ENCODE data around the gene CDK5R1.
"Not testable (repeated sequence)": the region's sequence is repeated elsewhere in the genome, so short reads cannot be mapped to it uniquely, and the experiment has no call there.

Gene CDK5R1

GRCh38 chr17:32450379-32450778, 36.4 kb upstream of the CDK5R1 start:
- H3K36me3 ChIP-seq (ENCODE audit: control insufficient read depth, insufficient read depth, low read length): peaks cover 89% of the 10 kb centered on the region
- H3K4me3 ChIP-seq (ENCODE audit: low read depth, low read length); H3K27ac ChIP-seq (ENCODE audit: low read depth, low read length); H3K27me3 ChIP-seq (ENCODE audit: control insufficient read depth, insufficient read depth, low read length); H3K4me1 ChIP-seq (ENCODE audit: control insufficient read depth, insufficient read depth, low read length); H3K9ac ChIP-seq (ENCODE audit: low read length); H3K9me3 ChIP-seq (ENCODE audit: control insufficient read depth, insufficient read depth, low read depth, low read length): not testable (repeated sequence)

- peaks cover 92% of the 10 kb centered on the region for H3K36me3 ChIP-seq (ENCODE audit: control insufficient read depth, insufficient read depth, low read length)
- no peaks in the 10 kb centered on the region for H3K4me1 ChIP-seq (ENCODE audit: control insufficient read depth, insufficient read depth, low read length)
- H3K9me3 ChIP-seq (ENCODE audit: control insufficient read depth, insufficient read depth, low read depth, low read length): no peaks in the 10 kb centered on the region
- H3K27me3 ChIP-seq (ENCODE audit: control insufficient read depth, insufficient read depth, low read length): no peaks in the 10 kb centered on the region
- no peak overlapping the region for H3K4me3 ChIP-seq (ENCODE audit: low read depth, low read length)
- H3K27ac ChIP-seq (ENCODE audit: low read depth, low read length): no peak overlapping the region
- H3K9ac ChIP-seq (ENCODE audit: low read length): no peak overlapping the region
These were observed 34.9 kb upstream of the CDK5R1 start for GRCh38 chr17:32451879-32452278.

GRCh38 chr17:32452281-32452680, 34.5 kb upstream of the CDK5R1 start:
- Histone ChIP-seq H3K4me1 (ENCODE audit: control insufficient read depth, insufficient read depth, low read length) (no peaks in the 10 kb centered on the region), H3K9ac (ENCODE audit: low read length) (no peak overlapping the region), H3K9me3 (ENCODE audit: control insufficient read depth, insufficient read depth, low read depth, low read length) (no peaks in the 10 kb centered on the region), H3K27ac (ENCODE audit: low read depth, low read length) (no peak overlapping the region), H3K4me3 (ENCODE audit: low read depth, low read length) (no peak overlapping the region), H3K27me3 (ENCODE audit: control insufficient read depth, insufficient read depth, low read length) (no peaks in the 10 kb centered on the region), H3K36me3 (ENCODE audit: control insufficient read depth, insufficient read depth, low read length) (peaks cover 92% of the 10 kb centered on the region)

DNA sequence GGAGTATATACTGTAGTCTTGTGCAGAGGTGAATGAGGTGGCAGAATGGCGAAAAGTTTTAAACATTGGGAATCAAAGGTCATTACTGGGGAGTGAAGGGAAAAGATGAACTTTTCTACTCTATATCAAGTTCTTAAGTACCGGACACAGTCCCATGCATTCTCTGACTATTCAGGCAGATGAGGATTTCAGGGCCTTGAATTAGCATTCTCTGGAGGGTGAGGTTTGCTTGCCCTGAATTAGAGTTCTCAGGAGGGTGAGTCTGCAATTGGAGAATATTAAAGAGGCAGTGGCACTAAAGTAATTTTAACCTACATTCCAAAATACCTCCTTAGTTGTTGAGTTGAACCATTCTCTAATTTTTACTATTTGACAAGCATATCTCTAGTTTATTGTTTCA, 33.4 kb upstream of the CDK5R1 start:
- H3K4me1 ChIP-seq (ENCODE audit: control insufficient read depth, insufficient read depth, low read length): no peaks in the 10 kb centered on the region
- no peak overlapping the region for H3K4me3 ChIP-seq (ENCODE audit: low read depth, low read length)
- H3K36me3 ChIP-seq (ENCODE audit: control insufficient read depth, insufficient read depth, low read length): peaks cover 91% of the 10 kb centered on the region
- no peaks in the 10 kb centered on the region for H3K27me3 ChIP-seq (ENCODE audit: control insufficient read depth, insufficient read depth, low read length)
- H3K9ac ChIP-seq (ENCODE audit: low read length): no peak overlapping the region
- no peak overlapping the region for H3K27ac ChIP-seq (ENCODE audit: low read depth, low read length)
- no peaks in the 10 kb centered on the region for H3K9me3 ChIP-seq (ENCODE audit: control insufficient read depth, insufficient read depth, low read depth, low read length)

DNA sequence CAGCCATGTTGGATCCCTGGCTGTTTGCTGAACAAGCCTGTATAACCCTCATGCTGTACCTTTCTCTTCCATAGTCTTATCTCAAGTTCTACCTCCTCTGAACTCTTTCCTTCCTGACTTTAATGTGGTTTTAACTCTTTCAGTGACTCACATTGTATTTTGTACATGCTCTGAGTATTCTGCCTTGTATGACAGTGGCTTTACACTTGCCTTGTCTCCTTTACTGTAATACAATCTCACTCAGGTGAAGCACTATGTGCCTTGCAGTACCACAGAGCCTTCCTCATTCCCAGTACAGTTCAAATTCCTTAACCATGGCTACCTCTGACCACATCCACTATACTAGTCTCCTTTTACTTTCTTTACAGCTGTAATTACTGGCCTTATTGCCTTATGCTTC, 28.4 kb upstream of the CDK5R1 start:
- no peaks in the 10 kb centered on the region for H3K27me3 ChIP-seq (ENCODE audit: control insufficient read depth, insufficient read depth, low read length)
- H3K9ac ChIP-seq (ENCODE audit: low read length): no peak overlapping the region
- H3K9me3 ChIP-seq (ENCODE audit: control insufficient read depth, insufficient read depth, low read depth, low read length): no peaks in the 10 kb centered on the region
- H3K4me3 ChIP-seq (ENCODE audit: low read depth, low read length): no peak overlapping the region
- no peak overlapping the region for H3K27ac ChIP-seq (ENCODE audit: low read depth, low read length)
- H3K4me1 ChIP-seq (ENCODE audit: control insufficient read depth, insufficient read depth, low read length): no peaks in the 10 kb centered on the region
- peaks cover 82% of the 10 kb centered on the region for H3K36me3 ChIP-seq (ENCODE audit: control insufficient read depth, insufficient read depth, low read length)

DNA sequence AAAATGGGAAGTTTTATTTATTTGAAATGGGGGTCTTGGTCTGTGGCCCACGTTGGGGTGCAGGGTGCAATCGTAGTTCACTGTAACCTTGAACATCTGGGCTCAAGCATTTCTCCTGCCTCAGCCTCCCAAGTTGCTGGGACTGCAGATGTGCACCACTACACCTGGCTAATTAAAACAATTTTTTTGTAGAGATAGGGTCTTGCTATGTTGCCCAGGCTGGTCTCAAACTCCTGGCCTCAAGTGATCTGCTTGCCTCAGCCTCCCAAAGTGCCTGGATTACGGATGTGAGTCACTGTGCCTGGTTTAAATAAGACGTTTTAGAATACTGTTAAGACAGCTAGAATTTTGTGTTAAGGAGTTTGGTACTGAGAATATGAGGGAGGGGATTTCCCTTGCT, 26.7 kb upstream of the CDK5R1 start:
- Histone ChIP-seq H3K9me3 (ENCODE audit: control insufficient read depth, insufficient read depth, low read depth, low read length) (no peaks in the 10 kb centered on the region), H3K36me3 (ENCODE audit: control insufficient read depth, insufficient read depth, low read length) (peaks cover 80% of the 10 kb centered on the region), H3K9ac (ENCODE audit: low read length) (no peak overlapping the region), H3K27me3 (ENCODE audit: control insufficient read depth, insufficient read depth, low read length) (no peaks in the 10 kb centered on the region), H3K27ac (ENCODE audit: low read depth, low read length) (no peak overlapping the region), H3K4me3 (ENCODE audit: low read depth, low read length) (no peak overlapping the region), H3K4me1 (ENCODE audit: control insufficient read depth, insufficient read depth, low read length) (no peaks in the 10 kb centered on the region)

DNA sequence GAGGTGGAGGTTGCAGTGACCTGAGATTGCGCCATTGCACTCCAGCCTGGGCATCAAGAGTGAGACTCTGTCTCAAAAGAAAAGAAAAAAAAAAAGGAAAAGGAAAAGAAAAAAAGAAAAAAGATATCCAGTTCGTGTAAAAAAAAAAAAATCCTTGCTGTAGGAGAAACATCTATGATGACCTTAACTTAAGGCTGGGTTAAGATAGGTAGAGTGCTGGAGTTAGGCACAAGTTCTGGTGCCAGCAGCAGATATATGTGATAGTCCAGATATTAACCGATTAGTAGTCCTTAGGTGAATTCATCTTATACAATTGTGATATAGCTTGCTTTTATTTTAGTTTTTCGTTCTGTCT, 25.3 kb upstream of the CDK5R1 start:
- no peaks in the 10 kb centered on the region for H3K9me3 ChIP-seq (ENCODE audit: control insufficient read depth, insufficient read depth, low read depth, low read length)
- H3K4me3 ChIP-seq (ENCODE audit: low read depth, low read length): no peak overlapping the region
- H3K36me3 ChIP-seq (ENCODE audit: control insufficient read depth, insufficient read depth, low read length): peaks cover 83% of the 10 kb centered on the region
- H3K27ac ChIP-seq (ENCODE audit: low read depth, low read length): no peak overlapping the region
- H3K9ac ChIP-seq (ENCODE audit: low read length): no peak overlapping the region
- H3K27me3 ChIP-seq (ENCODE audit: control insufficient read depth, insufficient read depth, low read length): no peaks in the 10 kb centered on the region
- H3K4me1 ChIP-seq (ENCODE audit: control insufficient read depth, insufficient read depth, low read length): no peaks in the 10 kb centered on the region

GRCh38 chr17:32461853-32462617, 24.8 kb upstream of the CDK5R1 start:
- no peak overlapping the region for H3K27ac ChIP-seq (ENCODE audit: low read depth, low read length)
- H3K4me3 ChIP-seq (ENCODE audit: low read depth, low read length): no peak overlapping the region
- H3K9me3 ChIP-seq (ENCODE audit: control insufficient read depth, insufficient read depth, low read depth, low read length): no peaks in the 10 kb centered on the region
- H3K27me3 ChIP-seq (ENCODE audit: control insufficient read depth, insufficient read depth, low read length): no peaks in the 10 kb centered on the region
- no peak overlapping the region for H3K9ac ChIP-seq (ENCODE audit: low read length)
- H3K36me3 ChIP-seq (ENCODE audit: control insufficient read depth, insufficient read depth, low read length): peaks cover 84% of the 10 kb centered on the region
- no peaks in the 10 kb centered on the region for H3K4me1 ChIP-seq (ENCODE audit: control insufficient read depth, insufficient read depth, low read length)

DNA sequence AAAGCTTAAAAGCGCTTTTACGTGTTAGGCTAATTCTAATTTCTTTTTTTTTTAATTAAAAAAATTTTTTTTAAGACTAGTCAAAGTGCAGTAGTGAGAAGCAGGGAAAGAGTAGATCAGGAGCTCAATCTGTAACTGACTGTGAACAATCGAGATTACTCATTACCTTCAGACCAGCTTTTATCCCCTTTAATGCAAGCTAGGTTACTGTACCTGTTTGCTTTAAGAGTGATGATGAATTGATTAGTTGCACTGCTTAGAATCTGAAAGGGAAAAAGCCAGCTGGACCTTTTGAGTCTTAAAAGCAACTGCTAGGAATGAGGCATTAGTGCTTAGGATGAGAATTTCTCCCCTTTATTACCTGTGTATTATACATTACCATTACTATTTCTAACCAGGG, 23.5 kb upstream of the CDK5R1 start:
- Histone ChIP-seq H3K4me1 (ENCODE audit: control insufficient read depth, insufficient read depth, low read length) (no peaks in the 10 kb centered on the region), H3K27ac (ENCODE audit: low read depth, low read length) (no peak overlapping the region), H3K9me3 (ENCODE audit: control insufficient read depth, insufficient read depth, low read depth, low read length) (no peaks in the 10 kb centered on the region), H3K27me3 (ENCODE audit: control insufficient read depth, insufficient read depth, low read length) (no peaks in the 10 kb centered on the region), H3K36me3 (ENCODE audit: control insufficient read depth, insufficient read depth, low read length) (peaks cover 84% of the 10 kb centered on the region), H3K4me3 (ENCODE audit: low read depth, low read length) (no peak overlapping the region), H3K9ac (ENCODE audit: low read length) (no peak overlapping the region)

DNA sequence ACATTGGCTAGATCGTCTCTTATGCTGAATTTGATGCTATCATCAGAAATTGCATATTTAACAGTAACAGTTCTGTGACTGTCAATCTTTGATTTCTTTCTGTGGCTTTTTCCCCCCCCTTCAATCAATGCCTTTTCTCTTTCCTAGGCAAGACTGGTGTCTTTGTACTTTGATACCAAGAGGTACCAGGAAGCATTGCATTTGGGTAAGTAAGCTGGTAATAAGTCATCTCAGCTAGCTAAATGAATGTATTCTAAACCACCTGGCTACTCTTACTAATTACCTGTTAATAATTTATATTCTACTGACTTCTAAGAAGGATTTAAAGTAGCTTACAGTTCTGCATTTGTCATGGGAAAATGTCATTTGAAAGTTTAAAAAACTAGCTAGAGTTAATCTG, 22.4 kb upstream of the CDK5R1 start:
- no peaks in the 10 kb centered on the region for H3K9me3 ChIP-seq (ENCODE audit: control insufficient read depth, insufficient read depth, low read depth, low read length)
- H3K27ac ChIP-seq (ENCODE audit: low read depth, low read length): no peak overlapping the region
- no peak overlapping the region for H3K4me3 ChIP-seq (ENCODE audit: low read depth, low read length)
- no peaks in the 10 kb centered on the region for H3K4me1 ChIP-seq (ENCODE audit: control insufficient read depth, insufficient read depth, low read length)
- H3K27me3 ChIP-seq (ENCODE audit: control insufficient read depth, insufficient read depth, low read length): no peaks in the 10 kb centered on the region
- H3K9ac ChIP-seq (ENCODE audit: low read length): no peak overlapping the region
- peaks cover 85% of the 10 kb centered on the region for H3K36me3 ChIP-seq (ENCODE audit: control insufficient read depth, insufficient read depth, low read length)

GRCh38 chr17:32467949-32468348, 18.8 kb upstream of the CDK5R1 start:
- Histone ChIP-seq H3K4me3 (ENCODE audit: low read depth, low read length) (no peak overlapping the region), H3K9me3 (ENCODE audit: control insufficient read depth, insufficient read depth, low read depth, low read length) (no peaks in the 10 kb centered on the region), H3K4me1 (ENCODE audit: control insufficient read depth, insufficient read depth, low read length) (no peaks in the 10 kb centered on the region), H3K27me3 (ENCODE audit: control insufficient read depth, insufficient read depth, low read length) (no peaks in the 10 kb centered on the region), H3K27ac (ENCODE audit: low read depth, low read length) (no peak overlapping the region), H3K36me3 (ENCODE audit: control insufficient read depth, insufficient read depth, low read length) (peaks cover 94% of the 10 kb centered on the region), H3K9ac (ENCODE audit: low read length) (no peak overlapping the region)
